GM19324 (cell line): ENCODE results near the gene ADSS1.
A peak's percentile ranks its signal among the peaks of the same experiment; 100 is the strongest.
"Not testable (repeated sequence)": the region's sequence is repeated elsewhere in the genome, so short reads cannot be mapped to it uniquely, and the experiment has no call there.

ENCODE experiments used
- ATAC-seq: cut with Tn5 transposase; IDR thresholded peaks from one replicate; pipeline ENCODE4 v1.9.1; 2021; ENCODE audit warnings: mild to moderate bottlenecking, moderate library complexity; ENCODE audit not compliant: unreplicated experiment, low FRiP score

ADSS1 gene

DNA sequence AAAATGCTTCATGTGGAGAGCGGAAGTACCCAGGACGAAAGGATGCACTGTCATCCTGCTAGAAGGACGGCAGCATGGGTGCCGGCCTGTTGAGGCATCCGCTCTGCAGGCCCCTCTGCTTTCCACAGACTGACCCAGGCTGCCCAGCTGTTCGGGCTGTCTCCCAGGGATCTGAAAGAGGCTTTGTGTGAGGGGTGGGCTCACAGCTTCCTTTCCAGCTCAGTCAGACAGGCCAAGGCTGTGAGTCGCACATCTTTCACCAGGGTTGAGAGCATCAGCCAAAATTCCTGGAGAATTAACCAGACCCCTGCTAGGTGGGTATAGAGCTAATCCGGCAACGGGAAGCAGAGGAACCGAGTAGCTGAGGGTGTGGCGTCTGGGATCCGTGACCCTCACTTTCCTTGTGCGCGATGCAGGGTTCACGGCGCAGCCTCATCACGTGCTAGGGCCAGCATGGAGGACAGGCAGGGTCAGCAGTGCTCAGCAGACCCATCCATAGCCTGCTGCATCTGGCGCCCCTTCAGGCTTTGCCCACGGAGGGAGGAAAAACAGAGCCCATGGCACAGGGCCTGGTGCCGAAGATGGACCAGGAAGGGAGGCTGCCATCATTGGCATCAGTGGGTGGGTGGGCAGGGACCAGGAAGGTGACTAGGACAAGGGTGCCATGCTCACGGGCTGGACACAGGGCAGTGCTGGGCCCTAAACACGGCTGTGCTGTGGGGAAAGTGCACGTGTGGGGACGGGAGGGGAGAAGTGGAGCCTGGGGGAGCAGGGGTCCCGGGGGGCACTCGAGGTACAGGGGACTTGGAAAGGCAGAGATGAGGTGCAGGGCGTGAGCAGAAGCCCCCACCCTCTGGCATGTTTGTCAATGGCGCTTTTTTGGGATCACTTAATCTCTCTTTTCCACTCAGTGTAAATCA is 19.7 kb downstream of the ADSS1 start:
- no peak for ATAC-seq

DNA sequence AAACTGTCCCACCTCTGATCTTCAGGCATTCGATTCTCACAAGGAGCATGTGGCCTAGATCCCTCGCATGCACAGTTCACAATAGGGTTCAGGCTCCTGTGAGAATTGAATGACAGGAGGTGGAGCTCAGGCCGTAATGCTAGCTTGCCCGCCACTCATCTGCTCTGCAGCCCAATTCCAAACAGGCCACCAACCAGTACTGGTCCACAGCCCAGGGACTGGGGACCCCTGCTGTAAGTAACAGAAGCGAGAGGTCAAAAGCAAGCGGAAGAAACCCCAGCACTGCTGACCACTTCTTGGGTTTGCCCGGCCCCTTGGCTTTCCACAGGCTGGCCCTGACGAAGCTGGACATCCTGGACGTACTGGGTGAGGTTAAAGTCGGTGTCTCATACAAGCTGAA is 20.5 kb downstream of the ADSS1 start:
- ATAC-seq: no peak

DNA sequence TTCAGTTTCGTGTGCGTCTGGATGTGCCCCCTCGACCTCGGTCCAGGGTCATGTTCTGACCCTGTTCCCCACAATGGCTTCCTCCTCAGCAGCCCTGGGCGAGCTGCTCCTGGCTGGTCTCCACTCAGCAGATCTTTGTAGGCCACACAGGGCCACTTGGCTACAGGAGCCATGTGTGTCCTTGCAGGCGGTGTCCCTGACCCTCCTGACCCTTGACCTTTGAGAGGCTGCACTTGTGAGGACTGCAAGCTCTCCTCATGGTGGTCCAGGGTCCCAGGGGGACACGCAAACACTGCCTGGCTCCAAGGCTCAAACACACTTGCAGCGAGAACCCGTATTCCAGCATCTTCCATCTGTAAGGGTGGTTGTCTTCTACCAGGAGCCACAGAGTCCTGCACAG is 21.4 kb downstream of the ADSS1 start:
- no peak for ATAC-seq

DNA sequence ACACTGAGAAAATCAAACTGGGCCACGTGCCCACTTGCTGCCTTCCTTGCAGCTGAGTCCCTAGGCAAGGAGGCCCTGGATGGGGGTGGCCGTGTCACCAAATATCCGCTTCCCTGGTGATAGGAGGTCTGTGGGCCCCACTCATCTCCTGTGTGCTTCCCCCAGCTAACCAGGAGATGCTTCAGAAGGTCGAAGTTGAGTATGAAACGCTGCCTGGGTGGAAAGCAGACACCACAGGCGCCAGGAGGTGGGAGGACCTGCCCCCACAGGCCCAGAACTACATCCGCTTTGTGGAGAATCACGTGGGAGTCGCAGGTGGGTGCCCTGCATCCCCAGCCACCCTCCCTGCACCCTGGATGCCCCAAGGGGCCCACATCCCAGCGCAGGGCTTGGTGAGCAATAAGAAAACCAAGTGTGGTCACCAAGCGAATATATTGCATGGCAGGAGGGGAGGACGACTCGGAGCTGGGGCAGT is 22.1 kb downstream of the ADSS1 start:
- ATAC-seq: no peak

DNA sequence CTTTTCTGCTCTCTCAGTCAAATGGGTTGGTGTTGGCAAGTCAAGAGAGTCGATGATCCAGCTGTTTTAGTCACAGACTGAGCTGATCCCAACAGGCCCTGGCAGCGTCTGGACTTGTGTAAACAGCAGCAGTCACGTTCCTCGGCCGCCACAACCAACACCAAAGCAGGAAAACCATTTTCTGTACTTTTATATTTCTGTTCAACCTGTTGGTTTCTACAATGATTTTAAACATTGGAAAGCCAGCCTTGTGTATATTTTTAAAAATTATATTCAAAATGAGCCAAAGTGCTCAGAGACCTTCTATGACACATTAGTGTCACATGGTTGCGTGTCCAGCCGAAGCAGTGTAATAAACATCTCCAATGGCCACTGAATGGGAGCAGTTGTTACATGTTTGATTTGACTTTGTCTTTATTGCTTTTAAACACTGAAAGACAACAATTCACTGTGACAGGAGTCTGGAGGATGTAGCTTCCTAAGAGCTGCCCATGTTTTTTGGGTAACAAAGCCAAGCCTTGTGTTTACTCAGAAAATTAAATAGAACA is 23.0 kb downstream of the ADSS1 start:
- ATAC-seq: no peak

DNA sequence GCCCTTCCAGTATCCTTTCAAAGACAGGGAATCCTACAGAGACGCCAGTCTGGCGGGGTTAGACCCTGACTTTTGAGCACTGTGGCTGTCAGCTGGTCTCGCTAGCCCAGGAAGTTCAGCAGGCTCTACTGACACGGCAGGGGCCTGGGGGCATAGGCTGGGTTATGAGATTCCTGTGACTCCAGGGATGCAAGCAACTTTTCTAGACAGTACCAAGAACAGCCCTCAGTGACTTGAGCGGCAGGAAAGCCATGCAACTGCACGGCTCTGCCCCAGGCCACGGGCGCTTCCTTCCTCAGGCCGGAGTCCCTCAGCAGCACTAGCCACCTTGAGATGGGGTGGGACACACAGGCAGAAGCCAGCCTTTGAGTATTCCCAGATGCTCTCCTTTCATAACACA is 23.8 kb downstream of the ADSS1 start:
- no peak for ATAC-seq

DNA sequence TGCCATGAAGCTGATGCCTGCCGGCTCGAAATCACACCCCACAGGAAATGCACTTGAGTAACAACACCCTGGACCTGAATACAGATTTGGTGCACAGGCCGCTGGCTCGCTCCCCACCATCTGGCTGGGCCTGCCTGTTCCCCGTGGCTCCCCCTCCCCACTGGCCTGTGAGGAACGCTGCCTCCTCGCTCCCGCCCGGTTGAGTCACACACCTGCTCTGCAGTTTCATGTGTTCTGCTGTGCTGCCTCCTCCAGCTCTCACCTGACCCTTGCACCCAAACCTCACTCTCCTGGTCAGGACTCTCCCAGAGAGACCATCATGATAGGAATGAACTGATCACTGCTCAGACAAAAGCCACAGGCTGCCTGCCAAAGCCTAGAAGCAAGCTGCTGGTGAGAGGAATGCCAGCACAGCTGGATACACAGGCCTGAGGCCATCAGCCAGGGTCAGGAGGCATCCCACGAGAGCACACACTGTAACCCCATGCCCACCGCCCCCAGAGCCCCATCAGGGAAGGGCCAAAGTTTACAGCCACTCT is 25.2 kb downstream of the ADSS1 start:
- ATAC-seq: no peak

DNA sequence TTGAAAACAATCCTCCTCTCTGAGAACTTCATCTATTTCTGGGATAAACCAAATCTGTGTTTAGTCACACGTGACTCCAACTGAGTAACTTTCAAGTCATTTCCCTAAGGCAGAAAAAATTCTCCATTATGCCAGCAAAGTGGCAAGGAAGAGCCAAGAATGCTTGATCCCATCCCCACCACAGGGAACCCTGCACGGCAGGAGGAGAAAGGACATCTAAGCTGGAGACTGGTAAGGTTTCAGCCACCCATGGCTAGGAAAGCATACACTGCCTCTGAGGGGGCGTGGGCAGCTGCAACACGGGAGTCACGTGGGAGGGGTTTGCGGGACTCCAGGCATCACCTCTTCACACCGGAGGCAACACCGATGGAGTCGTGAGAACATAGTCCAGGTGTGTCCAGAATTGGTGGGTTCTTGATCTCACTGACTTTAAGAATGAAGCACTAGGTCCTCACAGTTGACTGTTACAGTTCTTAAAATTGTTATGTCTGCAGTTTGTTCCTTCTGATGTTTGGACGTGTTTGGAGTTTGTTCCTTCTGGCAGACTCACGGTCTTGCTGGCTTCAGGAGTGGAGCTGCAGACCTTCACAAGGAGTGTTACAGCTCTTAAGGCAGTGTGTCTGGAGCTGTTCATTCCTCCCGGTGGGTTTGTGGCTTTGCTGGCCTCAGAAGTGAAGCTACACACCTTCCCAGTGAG is 26.2 kb downstream of the ADSS1 start:
- no peak for ATAC-seq

DNA sequence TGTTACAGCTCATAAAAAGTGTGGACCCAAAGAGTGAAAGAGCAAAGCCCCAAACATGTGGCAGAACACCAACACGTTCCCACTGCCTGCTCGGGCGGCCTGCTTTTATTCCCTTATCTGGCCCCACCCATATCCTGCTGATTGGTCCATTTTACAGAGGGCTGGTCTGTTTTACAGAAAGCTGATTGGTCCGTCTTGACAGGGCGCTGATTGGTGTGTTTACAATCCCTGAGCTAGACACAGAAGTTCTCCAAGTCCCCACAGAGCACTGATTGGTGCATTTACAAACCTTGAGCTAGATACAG is 26.7 kb downstream of the ADSS1 start:
- not testable (repeated sequence) for ATAC-seq

DNA sequence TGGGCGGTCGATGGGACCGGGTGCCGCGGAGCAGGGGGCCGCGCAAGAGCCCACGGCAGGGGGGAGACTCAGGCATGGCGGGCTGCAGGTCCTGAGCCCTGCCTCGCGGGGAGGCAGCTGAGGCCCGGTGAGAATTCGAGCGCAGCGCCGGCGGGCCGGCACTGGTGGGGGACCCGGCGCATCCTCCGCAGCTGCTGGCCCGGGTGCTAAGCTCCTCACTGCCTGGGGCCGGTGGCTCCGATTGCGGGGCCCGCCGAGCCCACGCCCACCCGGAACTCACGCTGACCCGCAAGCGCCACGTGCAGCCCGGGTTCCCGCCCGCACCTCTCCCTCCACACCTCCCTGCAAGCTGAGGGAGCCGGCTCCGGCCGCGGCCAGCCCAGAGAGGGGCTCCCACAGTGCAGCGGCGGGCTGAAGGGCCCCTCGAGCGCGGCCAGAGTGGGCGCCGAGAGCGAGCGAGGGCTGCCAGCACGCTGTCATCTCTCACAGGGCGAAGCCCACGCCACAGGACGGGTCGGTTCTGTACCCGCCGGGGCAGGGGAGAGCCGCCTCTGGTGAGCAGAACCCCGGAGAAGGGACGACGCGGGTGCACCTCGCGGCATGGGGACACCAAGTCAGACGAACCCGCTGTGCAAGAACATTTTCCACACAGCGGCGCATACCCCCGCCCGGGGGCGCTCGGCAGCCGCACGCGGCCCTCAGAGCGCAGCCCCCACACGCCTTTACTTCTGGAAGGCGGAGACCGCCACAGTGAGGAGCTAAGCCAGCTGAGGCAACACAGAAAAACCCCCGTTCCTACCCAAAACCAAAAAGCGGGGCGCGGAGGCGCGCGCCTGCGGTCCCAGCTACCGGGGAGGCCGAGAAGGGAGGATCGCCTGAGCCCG is 27.8 kb downstream of the ADSS1 start:
- no peak for ATAC-seq

DNA sequence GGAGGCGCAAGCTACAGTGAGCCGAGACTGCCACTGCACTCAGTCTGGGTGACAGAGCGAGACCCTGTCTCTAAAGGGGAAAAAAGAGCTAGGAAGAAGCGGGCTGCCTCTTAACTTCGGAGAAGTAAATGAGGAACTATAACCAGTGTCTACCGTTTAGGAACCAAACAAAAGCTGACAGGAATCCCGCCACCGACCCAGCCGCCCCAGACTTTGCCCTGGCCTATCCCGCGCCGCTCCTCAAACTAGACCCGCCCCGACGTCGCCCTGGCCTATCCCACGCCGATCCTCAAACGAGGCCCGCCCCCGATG is 28.4 kb downstream of the ADSS1 start:
- peak; percentile 0 for ATAC-seq

DNA sequence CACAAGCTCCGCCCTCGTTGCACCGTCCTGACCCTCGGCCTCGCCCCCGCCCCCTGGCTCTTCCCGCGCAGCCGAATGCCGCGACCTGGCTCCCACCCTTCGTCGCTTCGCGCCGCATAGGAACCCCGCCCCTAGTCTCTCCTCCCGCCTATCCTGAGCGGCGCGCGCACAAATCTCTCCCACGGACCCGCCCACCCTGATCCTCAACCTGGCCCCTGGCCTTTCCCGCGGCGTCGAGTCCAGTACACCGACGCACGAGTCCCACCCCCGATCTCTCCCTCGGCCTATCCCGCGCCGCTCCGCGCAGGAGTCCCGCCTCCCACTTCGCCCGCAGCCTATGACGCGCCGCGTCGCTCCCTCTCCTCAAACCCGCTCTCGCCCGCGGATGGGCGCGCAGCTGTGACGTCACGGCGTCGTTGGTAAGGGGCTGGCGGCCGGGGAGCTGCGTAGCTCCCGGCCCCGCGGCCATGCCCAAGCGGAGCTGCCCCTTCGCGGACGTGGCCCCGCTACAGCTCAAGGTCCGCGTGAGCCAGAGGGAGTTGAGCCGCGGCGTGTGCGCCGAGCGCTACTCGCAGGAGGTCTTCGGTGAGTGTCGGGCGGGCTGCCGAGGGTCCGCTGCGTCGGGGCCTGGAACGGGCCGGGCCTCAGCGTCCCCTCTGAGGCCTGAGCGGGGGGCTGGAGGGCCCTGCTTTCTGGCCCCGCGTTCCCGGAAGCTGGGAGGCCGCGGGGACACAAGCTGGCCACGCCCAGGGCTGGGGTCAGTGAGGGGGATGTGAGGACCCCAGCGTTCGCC is 28.9 kb downstream of the ADSS1 start, which contains the start of gene SIVA1:
Gene SIVA1, plus strand, starts transcription at position 413 of the 793 bp plus-strand sequence. Its CDS starts 55 bp downstream, at position 468.
- peak; percentile 88 for ATAC-seq

DNA sequence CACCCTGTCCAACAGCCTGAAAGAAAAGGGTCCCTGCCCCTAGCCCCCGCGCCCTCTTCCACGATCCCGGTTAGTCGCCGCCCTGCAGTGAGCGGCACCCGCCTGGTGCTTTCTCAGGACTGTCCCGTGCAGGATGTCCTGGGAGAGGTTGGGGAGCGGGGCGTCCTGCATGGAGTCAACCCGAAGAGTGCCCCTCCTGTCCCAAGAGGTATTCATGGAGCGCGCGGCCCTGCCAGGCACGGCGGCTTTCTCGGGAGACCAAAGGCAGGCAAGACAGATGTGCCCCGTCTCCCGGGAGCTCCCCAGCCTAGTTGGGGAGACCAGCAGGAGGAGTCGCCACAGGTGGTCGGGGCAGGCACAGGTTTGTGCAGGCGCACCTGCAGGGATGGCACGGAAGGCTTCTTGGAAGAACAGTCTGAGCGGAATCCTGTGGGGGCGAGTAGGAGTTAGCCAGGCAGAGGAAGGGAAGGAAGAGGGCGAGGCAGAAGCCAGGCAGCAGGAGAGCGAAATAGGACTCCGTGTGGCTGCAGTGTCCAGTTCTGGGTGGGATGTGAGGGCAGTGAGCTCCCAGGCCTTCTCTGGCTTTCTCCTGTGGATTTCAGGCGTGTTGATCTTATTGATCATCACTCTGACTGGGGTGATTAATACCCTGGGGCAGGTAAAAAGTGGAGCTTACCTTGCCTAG is 29.6 kb downstream of the ADSS1 start:
- no peak for ATAC-seq

DNA sequence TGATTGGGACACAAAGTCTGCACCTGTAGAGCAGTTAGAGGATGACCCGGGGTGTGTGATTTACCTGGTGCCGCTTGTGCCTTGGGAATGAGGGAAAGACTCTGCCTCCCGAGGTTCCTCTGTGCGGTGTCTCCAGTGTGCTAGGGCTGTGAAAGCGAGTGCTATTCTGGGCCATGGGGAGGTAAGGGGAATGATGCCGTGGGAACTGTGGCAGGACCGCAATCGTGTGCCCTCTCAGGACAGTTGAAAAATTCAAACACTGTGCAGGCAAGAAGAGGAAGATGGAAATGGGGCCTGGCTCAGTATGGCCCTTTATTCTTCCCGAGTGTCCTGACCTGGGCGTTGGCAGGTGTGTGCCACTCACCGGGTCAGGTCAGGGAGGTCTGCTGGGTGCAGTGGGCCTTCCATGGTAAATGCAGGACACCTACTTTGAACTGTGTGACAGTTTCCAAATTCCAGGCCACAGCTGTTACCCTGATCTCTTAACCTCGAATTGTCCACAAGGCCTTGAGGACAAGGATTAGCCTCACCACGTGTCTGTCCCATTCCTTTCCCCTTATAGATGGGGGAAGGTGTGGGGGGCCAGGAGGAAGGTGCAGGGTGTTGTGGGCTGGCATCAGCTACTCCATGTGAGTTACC is 30.3 kb downstream of the ADSS1 start:
- ATAC-seq: no peak

DNA sequence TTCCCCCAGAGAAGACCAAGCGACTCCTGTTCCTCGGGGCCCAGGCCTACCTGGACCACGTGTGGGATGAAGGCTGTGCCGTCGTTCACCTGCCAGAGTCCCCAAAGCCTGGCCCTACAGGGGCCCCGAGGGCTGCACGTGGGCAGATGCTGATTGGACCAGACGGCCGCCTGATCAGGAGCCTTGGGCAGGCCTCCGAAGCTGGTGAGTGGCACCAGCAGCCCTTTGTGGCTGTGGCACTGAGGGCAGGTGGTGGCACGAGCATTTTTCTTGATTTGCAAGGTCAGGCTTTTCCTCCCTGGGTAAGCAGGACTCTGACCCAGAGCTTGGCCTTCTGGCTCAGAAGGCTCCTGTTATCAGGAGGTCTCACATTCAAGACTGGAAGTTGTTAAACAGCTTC is 31.6 kb downstream of the ADSS1 start:
- no peak for ATAC-seq

DNA sequence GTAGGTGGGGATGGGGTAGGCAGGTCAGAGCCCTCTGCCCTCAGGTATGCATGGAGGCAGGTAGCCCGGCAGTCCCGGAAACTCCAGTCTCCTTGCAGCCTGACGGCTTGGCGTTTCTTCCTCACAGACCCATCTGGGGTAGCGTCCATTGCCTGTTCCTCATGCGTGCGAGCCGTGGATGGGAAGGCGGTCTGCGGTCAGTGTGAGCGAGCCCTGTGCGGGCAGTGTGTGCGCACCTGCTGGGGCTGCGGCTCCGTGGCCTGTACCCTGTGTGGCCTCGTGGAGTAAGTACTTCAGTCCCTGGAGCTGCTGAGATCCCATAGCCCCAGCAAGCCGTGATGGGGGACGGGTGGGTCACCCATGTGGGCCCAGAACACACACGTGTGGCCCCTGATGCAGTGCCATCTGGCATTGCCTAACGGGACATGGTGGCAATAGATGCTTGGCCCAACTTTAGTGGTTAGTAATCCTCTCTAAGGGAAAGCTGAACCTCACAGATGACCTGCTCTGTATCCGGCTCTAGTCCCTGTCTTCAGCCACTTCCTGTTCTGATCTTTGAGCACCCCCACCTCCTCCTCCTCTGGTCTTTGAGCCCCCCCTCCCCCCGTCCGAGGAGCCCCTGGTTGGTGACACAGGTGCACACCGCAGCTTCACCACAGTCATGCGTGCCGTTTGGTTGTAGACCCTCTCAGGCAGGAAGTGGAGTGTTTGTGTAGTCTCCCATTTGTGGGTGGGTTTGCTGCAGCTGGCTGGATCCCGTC is 32.6 kb downstream of the ADSS1 start:
- no peak for ATAC-seq

DNA sequence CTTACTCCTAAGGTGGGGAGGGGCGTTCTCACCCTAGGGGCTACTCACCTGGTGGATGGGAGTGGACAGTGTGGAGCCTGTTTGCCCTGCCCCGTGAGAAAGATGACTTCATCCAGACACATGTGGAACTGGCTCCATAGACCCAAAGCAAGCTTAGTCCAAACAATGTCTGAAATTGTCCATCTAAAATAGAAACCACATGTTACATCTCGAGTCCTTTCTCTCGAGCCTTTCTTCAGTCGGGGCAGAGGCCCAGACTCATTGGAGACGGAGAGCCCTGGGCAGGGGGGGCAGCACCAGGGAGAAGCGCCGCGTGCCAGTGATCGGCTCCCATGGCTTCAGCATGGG is 33.2 kb downstream of the ADSS1 start:
- no peak for ATAC-seq
